Trophoblast cell (in vitro differentiated cells and primary cell): ENCODE results near the gene USP6NL. TPM values are rescaled to one million over a fixed set of nuclear protein-coding genes. Genes with fewer than 3 reads are reported as not detected.

ENCODE experiments used
- DNase-seq, 2 donors: peaks; one replicate each; pipeline ENCODE4 v3.0.0-alpha.2; 2016
- H2AFZ ChIP-seq: 2 replicates; pipeline ENCODE4 v1.6.1; 2013; ENCODE audit warnings: low read length, moderate library complexity, mild to moderate bottlenecking; ENCODE audit not compliant: insufficient read depth, poor library complexity
- H2AK5ac ChIP-seq: 2 replicates; pipeline ENCODE4 v1.6.1; 2013; ENCODE audit warnings: mild to moderate bottlenecking, low read length
- H2BK120ac ChIP-seq: 2 replicates; pipeline ENCODE4 v1.6.1; 2013; ENCODE audit warnings: low read length, mild to moderate bottlenecking, moderate library complexity; ENCODE audit not compliant: insufficient read depth, poor library complexity
- H2BK12ac ChIP-seq: 2 replicates; pipeline ENCODE4 v1.6.1; 2013; ENCODE audit warnings: mild to moderate bottlenecking, low read length, moderate library complexity
- H2BK5ac ChIP-seq: 2 replicates; pipeline ENCODE4 v1.6.1; 2013; ENCODE audit warnings: low read length, low read depth, moderate library complexity, mild to moderate bottlenecking; ENCODE audit not compliant: poor library complexity
- H3K14ac ChIP-seq: 2 replicates; pipeline ENCODE4 v1.6.1; 2013; ENCODE audit warnings: mild to moderate bottlenecking, low read length
- H3K18ac ChIP-seq: 2 replicates; pipeline ENCODE4 v1.6.1; 2013; ENCODE audit warnings: mild to moderate bottlenecking, low read length
- H3K23ac ChIP-seq: 2 replicates; pipeline ENCODE4 v1.6.1; 2013; ENCODE audit warnings: low read length
- H3K27ac ChIP-seq: 2 replicates; pipeline ENCODE4 v1.5.1; 2013; ENCODE audit warnings: low read depth, mild to moderate bottlenecking, inconsistent platforms, low read length, moderate library complexity
- H3K27me3 ChIP-seq: 2 replicates; pipeline ENCODE4 v1.6.1; 2013; ENCODE audit warnings: inconsistent platforms, mild to moderate bottlenecking, low read length, moderate library complexity; ENCODE audit not compliant: insufficient read depth
- H3K36me3 ChIP-seq, 2 experiments: 1 replicate in 1 of 2; 2 replicates in 1 of 2; pipeline ENCODE4 v1.6.1; 2013; ENCODE audit warnings: low read length in 2 of 2, mild to moderate bottlenecking in 2 of 2, moderate library complexity in 1 of 2; ENCODE audit not compliant: insufficient read depth in 2 of 2, control insufficient read depth in 1 of 2
- H3K4ac ChIP-seq: 2 replicates; pipeline ENCODE4 v1.6.1; 2013; ENCODE audit warnings: low read depth, mild to moderate bottlenecking, low read length, moderate library complexity
- H3K4me1 ChIP-seq, 2 experiments: 1 replicate in 1 of 2; 2 replicates in 1 of 2; pipeline ENCODE4 v1.6.1; 2013; ENCODE audit warnings: low read length in 2 of 2, mild to moderate bottlenecking in 2 of 2, moderate library complexity in 1 of 2; ENCODE audit not compliant: insufficient read depth in 2 of 2, control insufficient read depth in 1 of 2
- H3K4me2 ChIP-seq: 2 replicates; pipeline ENCODE4 v1.6.1; 2013; ENCODE audit warnings: inconsistent platforms, mild to moderate bottlenecking, low read length, moderate library complexity
- H3K4me3 ChIP-seq: 2 replicates; pipeline ENCODE4 v1.5.1; 2013; ENCODE audit warnings: mild to moderate bottlenecking, low read depth, low read length, inconsistent platforms
- H3K79me1 ChIP-seq: one replicate; pipeline ENCODE4 v1.6.1; 2013; ENCODE audit warnings: low read length
- H3K79me2 ChIP-seq: 2 replicates; pipeline ENCODE4 v1.6.1; 2013; ENCODE audit warnings: low read length, mild to moderate bottlenecking; ENCODE audit not compliant: control insufficient read depth, insufficient read depth, poor library complexity
- H3K9ac ChIP-seq: 2 replicates; pipeline ENCODE4 v1.6.1; 2013; ENCODE audit warnings: mild to moderate bottlenecking, low read length
- H3K9me3 ChIP-seq: 2 replicates; pipeline ENCODE4 v1.6.1; 2013; ENCODE audit warnings: low read depth, mild to moderate bottlenecking, control low read depth, inconsistent platforms, low read length; ENCODE audit not compliant: insufficient read depth
- H4K12ac ChIP-seq: 2 replicates; pipeline ENCODE4 v1.6.1; 2013; ENCODE audit warnings: low read depth, mild to moderate bottlenecking, low read length, moderate library complexity
- H4K8ac ChIP-seq: 2 replicates; pipeline ENCODE4 v1.6.1; 2013; ENCODE audit warnings: low read depth, mild to moderate bottlenecking, low read length, moderate library complexity
- H4K91ac ChIP-seq: one replicate; pipeline ENCODE4 v1.6.1; 2013; ENCODE audit warnings: low read depth, mild to moderate bottlenecking, low read length, moderate library complexity
- WGBS: extraction: QIAGEN DNeasy Blood & Tissue Kit; methylation state at CpG from one replicate; pipeline ENCODE4 v1.1.7; 2013; ENCODE audit warnings: missing lambda C conversion rate; ENCODE audit not compliant: insufficient read length, insufficient coverage; ENCODE audit errors: extremely low coverage; 5-methylcytosine and 5-hydroxymethylcytosine counted together
- polyA plus RNA-seq: library from polyadenylated mRNA; stranded (reverse); fragments of 200-250 nt; gene quantifications from 2 replicates; pipeline ENCODE4 v1.2.3, GENCODE V29; 2013

Gene USP6NL
- 16.4 and 17.4 TPM in 2 replicates for polyA plus RNA-seq

GRCh38 chr10:11611248-11612020, at the start of gene USP6NL:
Gene USP6NL (minus strand): TSS chr10:11611650. CDS start chr10:11597634, 14,016 bp downstream.
- Histone ChIP-seq H3K79me2 (peaks cover 13% of the 10 kb centered on the region), H3K14ac (peak within 1 kb of the TSS; percentile 85), H4K12ac (peak within 1 kb of the TSS; percentile 78), H3K4ac (peak within 1 kb of the TSS; percentile 52), H3K4me3 (peak within 1 kb of the TSS; percentile 94), H4K91ac (peak within 1 kb of the TSS; percentile 94), H3K9ac (peak within 1 kb of the TSS; percentile 87), H3K27ac (peak within 1 kb of the TSS; percentile 90), H3K23ac (peak within 1 kb of the TSS; percentile 85), H4K8ac (peak within 1 kb of the TSS; percentile 83), H3K4me1 (peaks cover 4 to 7% of the 10 kb centered on the region in 2 experiments), H3K4me2 (peak within 1 kb of the TSS; percentile 92), H3K9me3 (no peaks in the 10 kb centered on the region), H3K36me3 (no peaks in the 10 kb centered on the region), H2BK12ac (peak within 1 kb of the TSS; percentile 23), H3K18ac (peak within 1 kb of the TSS; percentile 80), H2BK120ac (peak within 1 kb of the TSS; percentile 64), H2AK5ac (no peak within 1 kb of the TSS), H2AFZ (peak within 1 kb of the TSS; percentile 79), H3K79me1 (peaks cover 12% of the 10 kb centered on the region), H2BK5ac (peak within 1 kb of the TSS; percentile 62), H3K27me3 (no peaks in the 10 kb centered on the region)
- peak; percentile 74 to 85 for DNase-seq
- WGBS, result no CpG with 5 or more reads among the region's 107 CpGs

- Histone ChIP-seq H2BK12ac (no peak overlapping the region), H2AFZ (no peak overlapping the region), H4K8ac (no peak overlapping the region), H3K14ac (no peak overlapping the region), H2BK120ac (no peak overlapping the region), H2AK5ac (no peak overlapping the region), H3K4ac (no peak overlapping the region), H3K9me3 (no peaks in the 10 kb centered on the region), H3K4me2 (no peak overlapping the region), H3K9ac (no peak overlapping the region), H3K79me2 (no peaks in the 10 kb centered on the region), H3K27me3 (no peaks in the 10 kb centered on the region), H3K4me1 (peaks cover 12 to 16% of the 10 kb centered on the region in 2 experiments), H4K12ac (no peak overlapping the region), H3K23ac (no peak overlapping the region), H3K79me1 (peaks cover 2% of the 10 kb centered on the region), H3K18ac (no peak overlapping the region), H3K27ac (no peak overlapping the region), H3K36me3 (no peaks in the 10 kb centered on the region), H2BK5ac (no peak overlapping the region), H4K91ac (no peak overlapping the region), H3K4me3 (no peak overlapping the region)
- DNase-seq, result peak; percentile 46 to 74
- no CpG with 5 or more reads among the region's 9 CpGs for WGBS
Observed at GRCh38 chr10:11658801-11659368, 47.4 kb upstream of the USP6NL start.

- Histone ChIP-seq H3K27me3 (no peaks in the 10 kb centered on the region), H3K36me3 (no peaks in the 10 kb centered on the region), H2BK120ac (no peak overlapping the region), H2BK12ac (no peak overlapping the region), H3K14ac (no peak overlapping the region), H3K9me3 (no peaks in the 10 kb centered on the region), H3K79me1 (no peaks in the 10 kb centered on the region), H2AFZ (no peak overlapping the region), H3K4me3 (no peak overlapping the region), H3K18ac (no peak overlapping the region), H3K4me2 (no peak overlapping the region), H3K9ac (no peak overlapping the region), H4K8ac (no peak overlapping the region), H2BK5ac (no peak overlapping the region), H4K91ac (no peak overlapping the region), H3K27ac (no peak overlapping the region), H3K79me2 (no peaks in the 10 kb centered on the region), H3K4me1 (peaks cover 7 to 9% of the 10 kb centered on the region in 2 experiments), H2AK5ac (no peak overlapping the region), H4K12ac (no peak overlapping the region), H3K4ac (no peak overlapping the region), H3K23ac (no peak overlapping the region)
- no peak for DNase-seq
- no CpG with 5 or more reads among the region's 2 CpGs for WGBS
Observed at GRCh38 chr10:11655836-11656235, 44.4 kb upstream of the USP6NL start.

GRCh38 chr10:11654659-11655058, 43.2 kb upstream of the USP6NL start:
- Histone ChIP-seq H3K4me3 (no peak overlapping the region), H3K79me2 (no peaks in the 10 kb centered on the region), H4K91ac (no peak overlapping the region), H3K4me2 (no peak overlapping the region), H3K4ac (no peak overlapping the region), H2BK120ac (no peak overlapping the region), H4K12ac (no peak overlapping the region), H4K8ac (no peak overlapping the region), H3K4me1 (peaks cover 7 to 10% of the 10 kb centered on the region in 2 experiments), H3K27me3 (no peaks in the 10 kb centered on the region), H2AFZ (no peak overlapping the region), H3K9ac (no peak overlapping the region), H3K18ac (no peak overlapping the region), H3K23ac (no peak overlapping the region), H3K14ac (peak overlapping the region; percentile 29), H3K79me1 (no peaks in the 10 kb centered on the region), H3K36me3 (no peaks in the 10 kb centered on the region), H3K9me3 (peaks cover 1% of the 10 kb centered on the region), H2AK5ac (peak overlapping the region; percentile 86), H3K27ac (no peak overlapping the region), H2BK5ac (peak overlapping the region; percentile 17), H2BK12ac (no peak overlapping the region)
- no peak for DNase-seq
- WGBS, result no CpG with 5 or more reads among the region's 9 CpGs
